Measurements from ENCODE around the gene ZSCAN5B. TPM values are rescaled to one million over a fixed set of nuclear protein-coding genes. Genes with fewer than 3 reads are reported as not detected.

Gene ZSCAN5B
- total and polyA plus RNA-seq, 2 of the 13 experiments (the other 11 are each of a cell fraction or from before 2014, with no cell fraction given) = not detected

DNA sequence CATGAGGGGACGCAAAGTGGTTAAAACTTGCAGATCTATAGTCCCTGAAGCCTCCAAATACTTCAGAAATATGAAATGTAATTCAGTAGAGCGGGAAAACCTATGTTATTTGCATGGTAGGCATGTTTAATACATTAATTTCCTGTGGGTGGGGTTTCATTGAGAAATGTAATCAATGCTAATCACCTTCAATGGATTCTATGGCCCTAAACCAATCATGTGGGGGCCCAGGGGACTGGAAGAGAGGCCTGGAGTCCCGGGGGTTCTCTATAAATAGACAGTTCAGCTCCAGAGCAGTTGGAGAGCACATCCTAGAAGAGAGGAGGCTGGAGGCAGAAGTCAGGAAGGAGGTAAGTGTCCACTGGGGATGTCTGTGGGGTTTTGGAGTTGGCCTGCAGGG is 4.4 kb upstream of the ZSCAN5B start, which contains the start of gene ZSCAN5C:
TSS of gene ZSCAN5C (plus strand) at position 301 of the 400 bp plus-strand sequence. CDS start 3,641 bp downstream, outside the sequence.
- ATAC-seq (no peak), FAIRE-seq (no peak), DNase-seq (ENCODE audit: low spot score) (no peak)
- in situ Hi-C loops (cut with HindIII; ENCODE audit: extremely low pct_ligation_motif_present, low pct_unique_long_range_greater_than_20kb) (no loop called here), intact Hi-C loops (cut with micrococcal nuclease; ENCODE audit: unreplicated experiment) (no loop called here)
- TF ChIP-seq KDM2A (CRISPR knock-in tag; IDR thresholded peaks at IDR 0.05; ENCODE audit: borderline replicate concordance, low read depth) = no peak
- TF ChIP-seq ZNF124 (CRISPR knock-in tag; IDR thresholded peaks at IDR 0.05) = no peak
- no peak for TF ChIP-seq SKIL (CRISPR knock-in tag; IDR thresholded peaks at IDR 0.05; ENCODE audit: borderline replicate concordance)
- TF ChIP-seq KLF9 (CRISPR knock-in tag; IDR thresholded peaks at IDR 0.05; ENCODE audit: low read depth) = no peak
- TF ChIP-seq ZNF510 (CRISPR knock-in tag; IDR thresholded peaks at IDR 0.05; ENCODE audit: low read depth) = no peak
- TF ChIP-seq ZNF432 (CRISPR knock-in tag; IDR thresholded peaks at IDR 0.05; ENCODE audit: borderline replicate concordance) = no peak
- TF ChIP-seq HNRNPUL1 (IDR thresholded peaks at IDR 0.05; ENCODE audit: low read depth, low read length) = no peak
- TF ChIP-seq, protein P1, sequence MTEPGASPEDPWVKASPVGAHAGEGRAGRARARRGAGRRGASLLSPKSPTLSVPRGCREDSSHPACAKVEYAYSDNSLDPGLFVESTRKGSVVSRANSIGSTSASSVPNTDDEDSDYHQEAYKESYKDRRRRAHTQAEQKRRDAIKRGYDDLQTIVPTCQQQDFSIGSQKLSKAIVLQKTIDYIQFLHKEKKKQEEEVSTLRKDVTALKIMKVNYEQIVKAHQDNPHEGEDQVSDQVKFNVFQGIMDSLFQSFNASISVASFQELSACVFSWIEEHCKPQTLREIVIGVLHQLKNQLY (CRISPR knock-in tag; IDR thresholded peaks at IDR 0.05) = no peak
- TF ChIP-seq, protein P2, sequence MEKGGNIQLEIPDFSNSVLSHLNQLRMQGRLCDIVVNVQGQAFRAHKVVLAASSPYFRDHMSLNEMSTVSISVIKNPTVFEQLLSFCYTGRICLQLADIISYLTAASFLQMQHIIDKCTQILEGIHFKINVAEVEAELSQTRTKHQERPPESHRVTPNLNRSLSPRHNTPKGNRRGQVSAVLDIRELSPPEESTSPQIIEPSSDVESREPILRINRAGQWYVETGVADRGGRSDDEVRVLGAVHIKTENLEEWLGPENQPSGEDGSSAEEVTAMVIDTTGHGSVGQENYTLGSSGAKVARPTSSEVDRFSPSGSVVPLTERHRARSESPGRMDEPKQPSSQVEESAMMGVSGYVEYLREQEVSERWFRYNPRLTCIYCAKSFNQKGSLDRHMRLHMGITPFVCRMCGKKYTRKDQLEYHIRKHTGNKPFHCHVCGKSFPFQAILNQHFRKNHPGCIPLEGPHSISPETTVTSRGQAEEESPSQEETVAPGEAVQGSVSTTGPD (CRISPR knock-in tag; IDR thresholded peaks at IDR 0.05) = no peak
- TF ChIP-seq HNRNPH1 (optimal IDR thresholded peaks at IDR 0.05; ENCODE audit: low read depth, low read length) = no peak
- TF ChIP-seq JUND (CRISPR knock-in tag; IDR thresholded peaks at IDR 0.05) = no peak
- no peak for TF ChIP-seq ZBTB3 (CRISPR knock-in tag; IDR thresholded peaks at IDR 0.05; ENCODE audit: borderline replicate concordance, low read depth)
- no peak for TF ChIP-seq ZSCAN12 (CRISPR knock-in tag; IDR thresholded peaks at IDR 0.05)
- no peak for TF ChIP-seq ZNF547 (CRISPR knock-in tag; IDR thresholded peaks at IDR 0.05)
- no peak for TF ChIP-seq RAD51 (IDR thresholded peaks at IDR 0.05; ENCODE audit: borderline replicate concordance)
- ChIA-PET CTCF (ENCODE audit: low intra/inter-chr PET ratio, low total read pairs) (no interaction called here), POLR2A (no interaction called here)
- BruUV-seq (replicated peaks) = no TSS peak
- WGBS (ENCODE audit: low lambda C conversion rate) = 8% methylated on average over 3 of the region's 3 CpGs
- H3K4me1 ChIP-seq (ENCODE audit: insufficient read depth, low read length) = no peaks in the 10 kb centered on the region
- no peaks in the 10 kb centered on the region for H3K9me3 ChIP-seq (ENCODE audit: low read length)
- no peak within 1 kb of the TSS for H3K4me2 ChIP-seq (ENCODE audit: low read depth, low read length)
- H3K36me3 ChIP-seq (replicated peaks in 1 of 2; ENCODE audit: control insufficient read depth in 1 of 2, insufficient read depth in 2 of 2, low read length in 2 of 2) = no peaks in the 10 kb centered on the region
- no peak within 1 kb of the TSS for H2AFZ ChIP-seq (ENCODE audit: low read length)
- H3K4me3 ChIP-seq (replicated peaks in 1 of 3; ENCODE audit: insufficient read depth in 1 of 3, low read depth in 2 of 3, low read length in 3 of 3) = no peak within 1 kb of the TSS
- no peak within 1 kb of the TSS for H3K9ac ChIP-seq (ENCODE audit: insufficient read depth, low read depth, low read length)
- H4K20me1 ChIP-seq (ENCODE audit: insufficient read depth, low read length) = no peaks in the 10 kb centered on the region
- no peak within 1 kb of the TSS for H3K27ac ChIP-seq (ENCODE audit: extremely low read length, insufficient read depth, low read length)
- H3K79me2 ChIP-seq (ENCODE audit: insufficient read depth, low read length) = no peaks in the 10 kb centered on the region
- H3K27me3 ChIP-seq (ENCODE audit: control insufficient read depth in 1 of 2, insufficient read depth in 2 of 2, low read length in 2 of 2) = peaks cover 0 to under 1% of the 10 kb centered on the region in 2 experiments; a peak in 1 of 5 replicates
